NB4 (cell line): Measurements from ENCODE around the gene TMC2.

Experiments
- DNase-seq: peaks from one replicate; pipeline ENCODE4 v3.0.0; 2010; ENCODE audit warnings: low read depth
- H3K4me3 ChIP-seq: one replicate; pipeline ENCODE4 v1.5.1; 2011; ENCODE audit warnings: mild to moderate bottlenecking, low read depth, low read length, moderate library complexity
- CTCF ChIP-seq: IDR thresholded peaks from one replicate; pipeline ENCODE4 v1.5.1; 2012; ENCODE audit warnings: low read depth, low read length
- MAX ChIP-seq: IDR thresholded peaks from 2 replicates; pipeline ENCODE4 v1.6.1; 2011; ENCODE audit warnings: low read depth, low read length
- MYC ChIP-seq: IDR thresholded peaks from 2 replicates; pipeline ENCODE4 v1.6.1; 2011; ENCODE audit warnings: low read depth, low read length
- POLR2A ChIP-seq: IDR thresholded peaks from 2 replicates; pipeline ENCODE4 v1.6.1; 2011; ENCODE audit warnings: mild to moderate bottlenecking; ENCODE audit not compliant: insufficient read length; ENCODE audit errors: extremely low read depth

The TMC2 gene

GRCh38 chr20:2537101-2537500 is 728 bp downstream of the TMC2 start:
- DNase-seq, result no peak
- no peak overlapping the region for H3K4me3 ChIP-seq
- TF ChIP-seq CTCF (no peak), MAX (no peak), POLR2A (no peak), MYC (no peak)

- H3K4me3 ChIP-seq, result no peak overlapping the region
- DNase-seq, result no peak
- TF ChIP-seq MAX (no peak), POLR2A (no peak), MYC (no peak), CTCF (no peak)
These were observed 2.0 kb downstream of the TMC2 start for GRCh38 chr20:2538356-2538755.

- H3K4me3 ChIP-seq, result no peak overlapping the region
- TF ChIP-seq POLR2A (no peak), CTCF (no peak), MYC (no peak), MAX (no peak)
These were observed 2.8 kb downstream of the TMC2 start for GRCh38 chr20:2538931-2539720.

GRCh38 chr20:2541940-2542339 is 5.6 kb downstream of the TMC2 start:
- H3K4me3 ChIP-seq, result no peak overlapping the region
- no peak for DNase-seq
- TF ChIP-seq POLR2A (no peak), MYC (no peak), CTCF (no peak), MAX (no peak)

More at GRCh38 chr20:2538931-2539720, 2.8 kb downstream of the TMC2 start:
- DNase-seq, result peak; percentile 43

GRCh38 chr20:2542361-2542760 is 6.0 kb downstream of the TMC2 start:
- DNase-seq, result no peak
- H3K4me3 ChIP-seq, result no peak overlapping the region
- no peak for TF ChIP-seq CTCF
- TF ChIP-seq POLR2A, result no peak
- no peak for TF ChIP-seq MAX
- TF ChIP-seq MYC, result no peak
